ENCODE data around the gene FBXO7.

FBXO7 gene

DNA sequence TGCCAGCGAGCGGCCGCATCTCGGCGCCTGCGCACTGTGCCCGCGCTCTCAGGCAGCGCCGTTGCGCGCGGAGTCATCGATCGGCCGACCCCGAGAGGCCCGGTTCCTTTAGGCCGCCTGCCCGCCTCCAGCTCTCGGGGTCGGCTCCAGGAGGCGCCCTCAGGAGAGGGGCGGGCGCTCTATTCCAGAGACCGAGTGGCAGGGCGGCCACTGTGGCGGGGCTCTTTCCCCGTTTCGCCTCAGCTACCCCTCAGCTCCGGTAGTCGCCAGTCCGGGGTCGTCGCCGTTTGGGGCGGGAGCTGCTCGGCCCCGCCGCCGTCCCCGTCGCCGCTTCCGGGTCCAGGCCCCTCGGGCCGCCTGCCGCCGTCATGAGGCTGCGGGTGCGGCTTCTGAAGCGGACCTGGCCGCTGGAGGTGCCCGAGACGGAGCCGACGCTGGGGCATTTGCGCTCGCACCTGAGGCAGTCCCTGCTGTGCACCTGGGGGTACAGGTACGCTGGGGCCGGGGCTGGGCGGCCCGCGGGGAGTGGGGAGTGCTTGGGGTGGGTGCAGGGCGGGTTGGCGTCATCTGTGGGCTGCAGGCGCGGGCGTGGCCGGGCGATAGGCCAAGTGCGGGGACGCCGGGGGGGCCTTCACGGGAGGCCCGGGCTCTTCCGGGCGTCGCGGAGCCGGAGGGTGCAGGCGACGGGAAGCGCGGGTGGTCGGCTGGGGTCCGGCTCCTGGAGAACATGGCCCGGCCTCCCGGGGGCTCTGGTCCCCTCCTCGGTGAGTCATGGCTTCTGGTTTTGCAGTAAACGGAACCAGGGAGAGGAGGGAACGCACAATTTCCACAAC is at the start of gene FBXO7:
TSS of gene FBXO7 (plus strand) at position 177 of the 833 bp plus-strand sequence. CDS start at position 369, 192 bp downstream.
- Histone ChIP-seq H3K4me3 (peak within 1 kb of the TSS; percentile 69 to 87 (median 84)), H3K27me3 (no peaks in the 10 kb centered on the region), H3K36me3 (peaks cover 9 to 23% (median 14%) of the 10 kb centered on the region in 11 experiments; a peak in 19 of 22 replicates), H3K9ac (peak within 1 kb of the TSS; percentile 88 to 98 (median 96)), H3K9me3 (replicated peaks in 1 of 11) (no peaks in the 10 kb centered on the region), H4K20me1 (peaks cover 43 to 50% (median 45%) of the 10 kb centered on the region in 11 experiments), H3K27ac (peak within 1 kb of the TSS; percentile 91 to 98 (median 95)), H3K4me1 (peaks cover 22 to 51% (median 29%) of the 10 kb centered on the region in 10 experiments), H3K4me2 (peak within 1 kb of the TSS; percentile 79 to 95 (median 87))
- TF ChIP-seq Cebpa-rat (IDR thresholded peaks at IDR 0.05): no peak

DNA sequence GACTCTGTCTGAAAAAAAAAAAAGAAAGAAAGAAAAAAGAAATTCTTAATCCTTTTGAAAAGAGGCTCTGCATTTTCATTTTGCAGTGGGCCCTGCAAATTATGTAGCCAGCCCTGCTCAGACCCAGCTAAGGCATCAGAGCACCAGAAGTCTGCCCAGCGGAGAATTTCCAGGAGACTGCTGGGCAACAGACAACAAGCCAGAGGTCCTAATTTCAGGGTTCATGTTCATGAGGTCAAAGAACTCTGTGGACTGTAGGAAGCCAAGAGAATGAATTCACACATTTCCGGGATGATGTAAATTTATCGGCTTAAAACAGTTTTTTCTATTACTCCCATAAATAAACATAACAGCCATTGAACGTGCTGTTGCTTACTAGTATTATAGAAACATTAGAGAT is 47.7 kb upstream of the FBXO7 start:
- Histone ChIP-seq H3K4me2 (no peak overlapping the region), H3K27me3 (no peaks in the 10 kb centered on the region), H3K9ac (no peak overlapping the region), H3K9me3 (replicated peaks in 1 of 11) (no peaks in the 10 kb centered on the region), H3K36me3 (no peaks in the 10 kb centered on the region), H3K4me1 (no peaks in the 10 kb centered on the region), H3K4me3 (no peak overlapping the region), H4K20me1 (no peaks in the 10 kb centered on the region), H3K27ac (no peak overlapping the region)
- TF ChIP-seq Cebpa-rat (IDR thresholded peaks at IDR 0.05): no peak

DNA sequence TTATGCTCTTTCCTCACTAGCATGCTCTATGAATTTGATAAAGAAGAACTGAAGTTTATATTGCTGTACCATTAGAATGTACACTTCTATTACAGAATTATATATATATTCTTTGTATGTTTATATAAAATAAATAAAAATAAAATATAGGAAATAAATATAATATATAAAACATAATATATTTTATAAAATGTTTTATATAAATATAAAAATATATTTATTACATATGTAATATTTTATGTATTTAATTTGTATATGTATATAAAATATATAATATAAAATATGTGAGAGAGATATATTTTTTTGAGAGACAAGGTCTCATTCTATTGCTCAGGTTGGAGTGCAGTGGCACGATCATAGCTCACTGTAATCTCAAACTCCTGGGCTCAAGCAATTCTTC is 44.3 kb upstream of the FBXO7 start:
- Histone ChIP-seq H3K4me2 (no peak overlapping the region), H3K27ac (no peak overlapping the region)
- no peak for TF ChIP-seq Cebpa-rat (IDR thresholded peaks at IDR 0.05)

DNA sequence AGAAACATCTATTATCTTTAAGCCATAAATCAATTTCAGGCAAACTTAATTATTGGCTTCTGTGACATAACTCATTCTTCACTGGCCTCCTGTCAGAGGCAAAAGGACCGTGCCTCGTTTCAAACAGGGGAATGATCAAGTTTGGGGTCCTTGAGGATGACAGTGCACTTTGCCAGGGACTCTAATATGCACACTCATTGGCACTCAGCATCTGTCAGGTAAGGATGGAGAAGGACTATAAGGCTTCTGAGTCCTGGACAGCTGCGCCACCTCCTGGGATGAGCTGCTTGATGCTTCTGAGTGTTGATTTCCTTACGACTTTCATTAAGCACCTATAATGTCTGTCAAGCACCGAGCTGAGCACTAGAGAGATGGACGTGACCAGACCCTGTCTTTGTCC is 30.5 kb upstream of the FBXO7 start:
- H3K27ac ChIP-seq: no peak overlapping the region
- H3K4me2 ChIP-seq: no peak overlapping the region
- no peak for TF ChIP-seq Cebpa-rat (IDR thresholded peaks at IDR 0.05)

More for the DNA sequence above, 44.3 kb upstream of the FBXO7 start:
- Histone ChIP-seq H3K27me3 (no peaks in the 10 kb centered on the region), H3K36me3 (no peaks in the 10 kb centered on the region), H3K4me1 (no peaks in the 10 kb centered on the region), H3K9me3 (replicated peaks in 1 of 11) (no peaks in the 10 kb centered on the region), H3K4me3 (no peak overlapping the region), H4K20me1 (no peaks in the 10 kb centered on the region), H3K9ac (no peak overlapping the region)

DNA sequence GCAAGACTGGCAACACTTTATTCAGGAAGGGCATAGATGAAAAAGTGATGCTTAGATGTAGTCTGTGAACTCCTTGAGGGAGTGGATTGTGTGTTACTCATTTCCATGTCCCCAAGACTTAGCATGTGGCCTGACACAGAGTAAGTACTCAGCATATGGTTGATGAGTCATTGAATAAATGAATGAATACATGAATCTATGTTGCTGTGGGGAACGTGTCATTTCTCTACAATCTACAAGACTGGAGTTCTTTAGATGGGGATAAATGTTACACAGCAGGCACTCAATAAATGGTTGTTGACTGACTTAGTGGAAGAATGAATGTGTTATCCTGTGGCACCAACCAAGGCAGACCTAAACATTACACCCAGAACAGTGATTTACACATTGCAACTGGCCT is 28.3 kb upstream of the FBXO7 start:
- no peaks in the 10 kb centered on the region for H4K20me1 ChIP-seq
- H3K36me3 ChIP-seq: no peaks in the 10 kb centered on the region
- no peak overlapping the region for H3K4me2 ChIP-seq
- H3K27me3 ChIP-seq: no peaks in the 10 kb centered on the region
- no peak overlapping the region for H3K4me3 ChIP-seq
- no peak for TF ChIP-seq Cebpa-rat (IDR thresholded peaks at IDR 0.05)
- no peak overlapping the region for H3K27ac ChIP-seq
- no peaks in the 10 kb centered on the region for H3K9me3 ChIP-seq (replicated peaks in 1 of 11)
- no peak overlapping the region for H3K9ac ChIP-seq
- H3K4me1 ChIP-seq: no peaks in the 10 kb centered on the region

More for the DNA sequence above, 30.5 kb upstream of the FBXO7 start:
- Histone ChIP-seq H3K9ac (no peak overlapping the region), H3K9me3 (replicated peaks in 1 of 11) (no peaks in the 10 kb centered on the region), H3K36me3 (no peaks in the 10 kb centered on the region), H3K4me3 (no peak overlapping the region), H4K20me1 (no peaks in the 10 kb centered on the region), H3K4me1 (no peaks in the 10 kb centered on the region), H3K27me3 (no peaks in the 10 kb centered on the region)

DNA sequence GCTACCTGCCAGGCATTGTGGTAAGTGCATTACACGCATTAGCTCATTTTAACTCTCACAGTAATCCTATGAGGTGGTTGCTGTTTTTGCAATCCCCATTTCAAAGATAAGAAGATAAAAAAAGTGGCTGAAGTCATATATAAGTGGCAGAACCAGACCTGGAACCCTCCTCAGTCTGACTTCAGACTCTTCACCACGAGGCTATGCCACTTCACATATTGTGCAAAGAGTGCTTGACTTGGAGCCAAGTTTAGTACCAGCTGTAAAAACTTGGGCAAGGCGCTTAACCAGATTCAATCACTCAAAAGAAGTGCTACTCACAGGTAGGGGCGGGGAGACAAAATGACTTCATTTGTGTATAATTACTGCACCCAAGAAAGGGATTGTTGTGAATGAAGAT is 25.6 kb upstream of the FBXO7 start:
- H3K27ac ChIP-seq: no peak overlapping the region
- no peaks in the 10 kb centered on the region for H4K20me1 ChIP-seq
- no peak overlapping the region for H3K4me3 ChIP-seq
- H3K9me3 ChIP-seq (replicated peaks in 1 of 11): no peaks in the 10 kb centered on the region
- no peak overlapping the region for H3K4me2 ChIP-seq
- H3K27me3 ChIP-seq: no peaks in the 10 kb centered on the region
- no peaks in the 10 kb centered on the region for H3K4me1 ChIP-seq
- no peaks in the 10 kb centered on the region for H3K36me3 ChIP-seq
- no peak for TF ChIP-seq Cebpa-rat (IDR thresholded peaks at IDR 0.05)
- H3K9ac ChIP-seq: no peak overlapping the region

DNA sequence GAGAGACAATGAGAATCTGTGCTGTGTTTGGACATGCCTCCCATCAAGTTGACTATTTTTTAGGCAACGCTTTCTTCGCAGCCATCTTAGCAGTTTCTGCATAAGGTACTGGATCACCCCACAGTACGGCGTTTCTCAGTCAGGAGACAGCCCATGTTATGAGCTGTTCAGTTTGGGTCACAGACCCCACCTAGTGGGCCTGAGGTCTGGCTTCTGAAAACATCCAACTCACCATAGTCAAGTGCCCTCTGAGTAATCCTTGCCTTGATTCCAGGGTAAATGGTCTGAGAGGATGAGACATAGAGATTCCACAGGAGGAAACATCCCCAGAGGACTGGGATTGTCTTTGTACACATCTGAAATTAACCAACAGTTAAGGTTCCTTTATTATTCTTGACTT is 17.6 kb upstream of the FBXO7 start:
- no peak overlapping the region for H3K4me2 ChIP-seq
- no peaks in the 10 kb centered on the region for H3K9me3 ChIP-seq (replicated peaks in 1 of 11)
- H3K4me3 ChIP-seq: no peak overlapping the region
- TF ChIP-seq Cebpa-rat (IDR thresholded peaks at IDR 0.05): no peak
- H3K4me1 ChIP-seq: peaks cover 0 to 8% (median 2%) of the 10 kb centered on the region in 10 experiments; a peak in 7 of 20 replicates
- no peak overlapping the region for H3K9ac ChIP-seq
- H3K36me3 ChIP-seq: no peaks in the 10 kb centered on the region
- H4K20me1 ChIP-seq: no peaks in the 10 kb centered on the region
- no peak overlapping the region for H3K27ac ChIP-seq
- H3K27me3 ChIP-seq: no peaks in the 10 kb centered on the region

DNA sequence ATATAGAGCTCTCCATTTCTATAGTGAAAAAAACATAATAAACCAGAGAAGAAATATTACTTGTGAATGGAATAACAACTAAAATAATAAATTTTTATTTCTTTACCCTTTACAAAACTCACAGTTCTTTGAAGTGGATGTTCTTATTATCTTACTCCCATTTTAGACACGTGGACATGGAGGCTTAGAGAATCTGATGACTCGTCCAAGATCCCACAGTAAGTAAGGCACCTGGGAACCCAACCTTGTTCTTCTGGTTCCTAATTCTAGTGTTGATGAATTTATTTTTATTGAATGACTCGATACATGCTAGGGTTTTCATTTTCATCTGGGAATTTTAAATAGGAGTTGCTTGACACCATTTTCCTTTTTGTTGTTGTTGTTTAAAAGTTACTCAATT is 12.2 kb upstream of the FBXO7 start:
- Histone ChIP-seq H3K4me2 (no peak overlapping the region), H3K4me1 (peaks cover 0 to 8% (median 2%) of the 10 kb centered on the region in 10 experiments; a peak in 7 of 20 replicates), H3K9ac (no peak overlapping the region), H4K20me1 (no peaks in the 10 kb centered on the region), H3K36me3 (no peaks in the 10 kb centered on the region), H3K4me3 (no peak overlapping the region), H3K9me3 (replicated peaks in 1 of 11) (no peaks in the 10 kb centered on the region), H3K27me3 (no peaks in the 10 kb centered on the region), H3K27ac (no peak overlapping the region)
- TF ChIP-seq Cebpa-rat (IDR thresholded peaks at IDR 0.05): no peak

DNA sequence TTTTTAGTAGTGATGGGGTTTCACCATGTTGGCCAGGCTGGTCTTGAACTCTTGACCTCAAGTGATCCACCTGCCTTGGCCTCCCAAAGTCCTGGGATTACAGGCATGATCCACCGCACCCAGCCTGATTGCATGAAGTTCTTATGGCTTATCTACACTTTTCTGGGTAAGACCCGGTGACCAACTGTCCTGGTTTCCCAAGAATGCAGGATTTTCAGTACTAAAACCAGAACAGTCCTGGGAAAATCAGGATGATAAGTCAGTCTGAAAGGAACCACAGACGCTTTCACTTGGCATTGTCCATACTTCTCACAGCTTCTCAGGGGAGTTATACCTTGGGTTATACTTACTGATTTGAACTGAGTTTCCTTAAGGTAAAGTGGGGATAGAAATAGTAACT is 8.9 kb upstream of the FBXO7 start:
- H3K9me3 ChIP-seq (replicated peaks in 1 of 11): no peaks in the 10 kb centered on the region
- H3K9ac ChIP-seq: no peak overlapping the region
- no peaks in the 10 kb centered on the region for H3K36me3 ChIP-seq
- no peak overlapping the region for H3K4me3 ChIP-seq
- H4K20me1 ChIP-seq: no peaks in the 10 kb centered on the region
- H3K27me3 ChIP-seq: no peaks in the 10 kb centered on the region
- H3K27ac ChIP-seq: no peak overlapping the region
- no peak for TF ChIP-seq Cebpa-rat (IDR thresholded peaks at IDR 0.05)
- H3K4me2 ChIP-seq: no peak overlapping the region
- H3K4me1 ChIP-seq: peaks cover 0 to 11% (median 1%) of the 10 kb centered on the region in 10 experiments; a peak in 12 of 20 replicates

DNA sequence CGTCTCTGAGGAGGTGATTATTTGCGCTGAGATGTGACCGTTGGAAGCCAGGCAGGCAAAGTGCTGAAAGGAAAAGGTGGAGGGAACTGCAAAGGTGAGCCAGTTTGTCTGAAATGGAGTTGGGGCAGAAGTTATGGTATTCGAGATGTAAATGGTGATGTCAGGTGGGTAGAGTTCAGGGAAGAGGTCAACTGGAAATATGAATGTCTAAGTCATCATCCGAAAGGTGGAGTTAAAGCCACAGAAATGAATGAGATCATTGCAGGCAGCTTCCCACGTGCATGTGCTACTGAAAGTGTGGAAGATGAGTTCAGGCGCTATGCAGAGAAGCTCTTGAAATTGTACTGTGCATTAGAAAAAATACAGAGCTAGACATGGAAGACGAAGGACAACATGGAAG is 8.1 kb upstream of the FBXO7 start:
- H3K27ac ChIP-seq: no peak overlapping the region
- no peaks in the 10 kb centered on the region for H3K36me3 ChIP-seq
- TF ChIP-seq Cebpa-rat (IDR thresholded peaks at IDR 0.05): no peak
- H3K9me3 ChIP-seq (replicated peaks in 1 of 11): no peaks in the 10 kb centered on the region
- H3K27me3 ChIP-seq: no peaks in the 10 kb centered on the region
- H4K20me1 ChIP-seq: no peaks in the 10 kb centered on the region
- no peak overlapping the region for H3K4me2 ChIP-seq
- no peak overlapping the region for H3K9ac ChIP-seq
- no peak overlapping the region for H3K4me3 ChIP-seq
- peaks cover 0 to 11% (median 0%) of the 10 kb centered on the region in 10 experiments; a peak in 7 of 20 replicates for H3K4me1 ChIP-seq
